Coronary artery (tissue), 2 donors: Measurements from ENCODE around the gene DGKQ.

Experiments used
- DNase-seq: peaks from one replicate; pipeline ENCODE4 v3.0.0-alpha.2; 2017; ENCODE audit warnings: low spot score
- H3K27ac ChIP-seq, 2 donors: fragments of 200-600 bp; sonication (generic); one replicate each; pipeline ENCODE4 v1.5.1; 2016 to 2019
- H3K4me3 ChIP-seq: fragments of 200-600 bp; sonication (generic); 2 replicates; pipeline ENCODE4 v1.5.1; 2016; ENCODE audit warnings: mild to moderate bottlenecking, moderate library complexity
- TF ChIP-seq, protein P1 (sequence below): fragments of 200-600 bp; sonication (generic); IDR thresholded peaks from one replicate; pipeline ENCODE4 v1.5.1; 2019; ENCODE audit warnings: antibody characterized with exemption

Gene DGKQ

GRCh38 chr4:1008840-1009541 is 35.6 kb upstream of the DGKQ start:
- TF ChIP-seq, protein P1, sequence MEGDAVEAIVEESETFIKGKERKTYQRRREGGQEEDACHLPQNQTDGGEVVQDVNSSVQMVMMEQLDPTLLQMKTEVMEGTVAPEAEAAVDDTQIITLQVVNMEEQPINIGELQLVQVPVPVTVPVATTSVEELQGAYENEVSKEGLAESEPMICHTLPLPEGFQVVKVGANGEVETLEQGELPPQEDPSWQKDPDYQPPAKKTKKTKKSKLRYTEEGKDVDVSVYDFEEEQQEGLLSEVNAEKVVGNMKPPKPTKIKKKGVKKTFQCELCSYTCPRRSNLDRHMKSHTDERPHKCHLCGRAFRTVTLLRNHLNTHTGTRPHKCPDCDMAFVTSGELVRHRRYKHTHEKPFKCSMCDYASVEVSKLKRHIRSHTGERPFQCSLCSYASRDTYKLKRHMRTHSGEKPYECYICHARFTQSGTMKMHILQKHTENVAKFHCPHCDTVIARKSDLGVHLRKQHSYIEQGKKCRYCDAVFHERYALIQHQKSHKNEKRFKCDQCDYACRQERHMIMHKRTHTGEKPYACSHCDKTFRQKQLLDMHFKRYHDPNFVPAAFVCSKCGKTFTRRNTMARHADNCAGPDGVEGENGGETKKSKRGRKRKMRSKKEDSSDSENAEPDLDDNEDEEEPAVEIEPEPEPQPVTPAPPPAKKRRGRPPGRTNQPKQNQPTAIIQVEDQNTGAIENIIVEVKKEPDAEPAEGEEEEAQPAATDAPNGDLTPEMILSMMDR = no peak
- Histone ChIP-seq H3K27ac (peak overlapping the region; percentile 30 to 53), H3K4me3 (peak overlapping the region; percentile 85)
- no peak for DNase-seq

DNA sequence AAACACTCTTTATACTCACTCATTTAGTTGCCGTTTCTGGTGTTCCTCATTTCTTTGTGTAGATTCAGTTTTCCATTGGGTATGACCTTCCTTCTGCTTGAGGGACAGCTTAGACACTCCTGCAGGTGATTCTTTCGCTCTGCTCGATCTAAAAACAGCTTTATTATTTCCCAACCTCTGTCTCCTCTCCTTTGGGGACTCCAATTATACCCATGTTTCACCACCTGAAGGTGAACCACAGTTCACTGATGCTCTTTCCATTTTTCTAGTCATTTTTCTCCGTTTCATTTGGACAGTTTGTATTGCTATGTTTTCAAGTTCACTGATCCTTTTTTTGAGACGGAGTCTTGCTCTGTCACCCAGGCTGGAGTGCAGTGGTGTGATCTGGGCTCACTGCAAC is 33.5 kb upstream of the DGKQ start:
- DNase-seq = no peak
- H3K27ac ChIP-seq = no peak overlapping the region
- H3K4me3 ChIP-seq = no peak overlapping the region
- TF ChIP-seq, protein P1 = no peak

GRCh38 chr4:1004557-1005485 is 31.5 kb upstream of the DGKQ start:
- H3K4me3 ChIP-seq = no peak overlapping the region
- H3K27ac ChIP-seq = no peak overlapping the region
- TF ChIP-seq, protein P1 = no peak
- no peak for DNase-seq

DNA sequence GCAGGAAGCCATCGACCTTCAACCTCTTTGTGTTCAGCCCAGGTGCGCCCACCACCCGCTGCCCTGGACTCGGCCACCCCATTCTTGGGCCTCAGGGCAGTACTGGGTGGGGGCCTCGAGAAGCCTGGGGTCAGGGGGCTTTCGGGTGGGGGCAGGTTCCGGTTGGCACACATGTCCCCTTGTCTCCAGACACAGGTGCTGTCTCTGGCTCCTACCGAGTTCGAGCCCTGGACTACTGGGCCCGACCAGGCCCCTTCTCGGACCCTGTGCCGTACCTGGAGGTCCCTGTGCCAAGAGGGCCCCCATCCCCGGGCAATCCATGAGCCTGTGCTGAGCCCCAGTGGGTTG is 30.7 kb upstream of the DGKQ start:
- Histone ChIP-seq H3K4me3 (no peak overlapping the region), H3K27ac (no peak overlapping the region)
- TF ChIP-seq, protein P1 = no peak
- DNase-seq = no peak

DNA sequence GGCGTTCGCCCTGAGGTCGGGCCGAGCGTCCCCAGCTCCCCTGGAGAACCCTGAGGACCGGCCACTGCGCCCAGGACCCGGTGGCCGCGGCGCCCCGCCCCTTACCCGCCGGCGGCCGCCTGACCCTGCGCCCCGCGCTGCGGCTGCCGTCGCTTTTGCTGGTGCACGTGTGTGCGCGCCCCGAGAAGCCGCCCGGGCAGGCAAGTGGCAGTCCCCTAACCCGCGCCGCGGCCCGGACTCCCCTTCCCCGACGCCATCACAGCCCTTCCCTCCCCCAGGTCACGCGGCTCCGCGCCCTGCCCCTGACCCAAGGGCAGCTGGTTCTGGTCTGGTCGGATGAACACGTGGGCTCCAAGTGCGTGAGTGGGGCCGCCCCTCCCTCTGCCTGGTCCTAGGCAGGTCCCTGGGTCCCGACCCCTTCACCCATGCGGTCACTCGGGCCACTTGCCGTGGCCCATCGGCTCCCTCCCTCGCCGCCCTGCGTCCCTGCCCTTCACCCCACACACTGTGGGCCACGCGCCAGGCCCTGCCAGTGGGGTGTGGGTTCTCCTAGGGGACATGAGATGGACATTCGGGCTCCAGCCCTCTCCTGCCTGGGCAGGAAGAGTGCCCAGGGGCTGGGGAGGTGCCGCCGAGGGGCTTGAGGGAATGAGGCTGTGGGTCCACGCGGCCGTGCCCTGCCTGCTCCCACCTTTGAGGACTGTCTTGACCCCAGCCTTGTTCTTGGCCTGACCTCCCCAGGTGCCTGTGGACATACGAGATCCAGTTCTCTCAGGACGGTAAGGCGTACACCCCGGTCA is 30.1 kb upstream of the DGKQ start:
- TF ChIP-seq, protein P1 = no peak
- H3K27ac ChIP-seq = no peak overlapping the region
- DNase-seq = no peak
- H3K4me3 ChIP-seq = peak overlapping the region; percentile 48

DNA sequence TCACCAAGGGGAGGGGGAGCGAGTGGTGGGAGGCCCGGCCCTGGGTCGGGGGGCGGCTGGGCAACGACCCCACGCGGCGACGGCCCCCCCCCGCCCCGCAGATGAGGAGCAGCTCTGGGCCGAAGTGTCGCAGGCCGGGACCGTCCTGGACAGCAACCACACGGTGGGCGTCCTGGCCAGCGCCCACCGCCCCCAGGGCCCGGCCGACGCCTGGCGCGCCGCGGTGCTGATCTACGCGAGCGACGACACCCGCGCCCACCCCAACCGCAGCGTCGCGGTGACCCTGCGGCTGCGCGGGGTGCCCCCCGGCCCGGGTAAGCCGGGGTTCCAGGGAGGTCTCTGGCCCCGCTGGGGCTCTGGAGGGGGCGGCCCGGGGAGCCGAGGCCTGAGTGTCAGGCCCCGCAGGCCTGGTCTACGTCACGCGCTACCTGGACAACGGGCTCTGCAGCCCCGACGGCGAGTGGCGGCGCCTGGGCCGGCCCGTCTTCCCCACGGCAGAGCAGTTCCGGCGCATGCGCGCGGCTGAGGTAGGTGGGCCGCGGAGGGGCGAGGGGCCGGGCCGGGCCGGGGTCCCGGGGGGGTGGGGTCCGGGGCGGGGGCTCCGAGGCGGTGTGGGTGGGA is 29.4 kb upstream of the DGKQ start:
- Histone ChIP-seq H3K27ac (no peak overlapping the region), H3K4me3 (peak overlapping the region; percentile 48)
- TF ChIP-seq, protein P1 = no peak
- DNase-seq = no peak
